Measurements from ENCODE around the gene NECAB3. TPM values are rescaled to one million over a fixed set of nuclear protein-coding genes. Genes with fewer than 3 reads are reported as not detected.
A peak's percentile ranks its signal among the peaks of the same experiment; 100 is the strongest.

The NECAB3 gene
- polyA plus RNA-seq, 1 donor, result 32.1 TPM

DNA sequence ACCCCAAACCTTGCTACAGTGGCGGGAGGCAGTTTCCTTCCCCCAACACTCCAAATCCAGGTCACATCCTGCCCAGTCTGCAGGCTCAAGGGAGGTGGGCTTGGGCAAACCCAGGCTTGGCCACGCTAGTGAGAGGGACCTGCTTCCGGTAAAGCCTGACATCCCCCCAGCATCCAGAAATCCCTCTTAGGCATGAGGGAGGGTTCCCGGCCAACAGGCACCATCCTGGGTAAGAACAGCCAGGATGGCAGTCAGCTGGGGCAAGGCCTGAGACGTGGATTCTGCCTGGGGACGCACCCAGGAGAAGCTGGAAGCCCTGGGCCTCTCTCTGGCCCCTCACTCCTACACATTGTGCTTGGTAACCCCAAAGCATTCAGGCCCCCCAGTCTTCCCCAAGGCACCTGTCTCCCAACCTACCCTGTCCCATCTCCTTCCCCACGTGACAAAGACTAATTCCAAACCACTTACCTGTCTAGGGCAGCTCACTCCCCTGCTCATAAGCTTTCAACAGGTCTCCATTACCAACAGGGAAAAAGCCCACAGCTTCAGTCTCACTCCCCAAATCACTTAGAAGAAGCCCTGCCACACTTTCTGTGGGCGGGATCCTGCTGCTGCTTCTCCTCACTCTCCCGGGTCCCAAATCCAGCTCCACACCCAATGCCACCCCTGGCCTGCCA is 10.0 kb downstream of the NECAB3 start:
- DNase-seq, result no peak

- peak; percentile 78 for DNase-seq
These were observed 10.8 kb downstream of the NECAB3 start for GRCh38 chr20:33663161-33664084.

GRCh38 chr20:33662172-33662571 is 12.1 kb downstream of the NECAB3 start, which contains the start of gene C20orf144:
Gene C20orf144, plus strand, starts transcription at chr20:33662327. Its CDS starts 19 bp downstream, at chr20:33662346.
- no peak for DNase-seq

- DNase-seq, result no peak
These were observed 13.6 kb downstream of the NECAB3 start for GRCh38 chr20:33660685-33661058.

DNA sequence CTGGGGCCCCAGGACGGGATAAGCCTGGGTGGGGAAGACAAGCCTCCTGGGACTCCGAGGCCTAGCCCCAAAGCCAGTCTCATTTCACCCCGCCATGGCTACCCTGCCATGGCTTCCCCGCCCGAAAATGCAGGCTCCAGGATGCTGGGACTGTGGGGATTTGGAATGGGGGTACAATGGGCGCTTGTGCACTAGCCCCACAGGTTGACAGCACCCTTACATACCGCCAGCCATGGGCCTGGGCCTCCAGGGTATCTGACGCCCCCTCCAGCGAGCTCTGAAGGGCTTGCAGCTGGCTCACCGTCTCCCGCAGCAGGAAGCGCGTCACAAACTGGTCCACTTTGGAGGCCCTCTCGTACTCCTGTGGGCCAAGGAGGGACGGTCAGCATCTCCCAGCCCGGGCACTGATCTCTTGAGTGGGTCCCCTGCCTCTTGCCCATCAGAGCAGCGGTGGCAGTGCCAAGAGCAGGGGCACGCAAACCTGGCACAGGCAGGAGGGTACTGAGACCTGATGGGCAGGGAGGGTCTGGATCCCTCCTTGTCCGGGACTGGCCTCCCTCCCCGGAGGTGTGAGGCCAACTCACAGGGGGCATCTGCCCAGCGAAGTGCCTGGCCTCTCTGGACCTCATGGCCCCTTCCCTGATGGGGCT is 14.1 kb downstream of the NECAB3 start:
- DNase-seq, result no peak

GRCh38 chr20:33659341-33660034 is 14.7 kb downstream of the NECAB3 start:
- no peak for DNase-seq

DNA sequence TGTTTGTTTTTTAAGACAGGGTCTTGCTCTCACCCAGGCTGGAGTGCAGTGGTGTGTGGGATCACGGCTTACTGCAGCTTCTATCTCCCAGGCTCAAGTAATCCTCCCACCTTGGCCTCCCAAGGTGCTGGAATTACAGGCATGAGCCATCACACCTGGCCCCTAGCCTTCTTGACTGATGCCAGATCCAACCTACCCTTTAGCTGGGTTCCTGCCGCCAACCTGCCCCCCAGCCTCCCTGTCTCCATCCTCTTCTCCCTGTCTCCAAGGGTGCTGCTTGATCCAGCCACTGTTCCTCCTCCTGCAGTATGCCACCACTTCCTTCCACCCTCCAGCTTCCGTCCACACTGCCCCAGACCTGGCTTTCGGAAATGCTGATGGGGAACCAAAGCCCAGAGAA is 15.3 kb downstream of the NECAB3 start:
- no peak for DNase-seq

- DNase-seq, result no peak
These were observed 15.7 kb downstream of the NECAB3 start for GRCh38 chr20:33658510-33658909.

DNA sequence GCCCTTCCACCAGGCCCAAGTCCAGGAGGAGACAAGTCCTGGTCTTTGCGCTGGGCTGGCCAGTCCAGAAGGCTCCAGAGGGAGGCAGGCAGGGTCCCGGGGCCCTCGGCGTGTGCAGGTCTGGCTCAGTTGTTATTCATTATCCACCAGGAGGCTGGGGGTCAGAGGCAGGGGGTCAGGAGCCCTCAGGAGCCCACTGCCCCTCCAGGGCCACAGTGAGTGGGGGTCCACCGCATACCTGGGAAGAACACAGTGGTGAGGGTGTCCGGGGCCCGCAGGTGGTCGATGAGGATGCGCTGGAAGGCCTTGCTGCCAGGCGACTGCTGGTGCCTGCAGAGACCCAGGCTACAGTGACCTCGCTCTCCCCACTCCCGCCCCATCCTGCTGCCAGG is 16.5 kb downstream of the NECAB3 start:
- DNase-seq, result no peak

- DNase-seq, result no peak
These were observed 17.2 kb downstream of the NECAB3 start for GRCh38 chr20:33656783-33657703.

- no peak for DNase-seq
These were observed 18.0 kb downstream of the NECAB3 start for GRCh38 chr20:33656010-33656782.

GRCh38 chr20:33655164-33655563 is 19.1 kb downstream of the NECAB3 start:
- no peak for DNase-seq

DNA sequence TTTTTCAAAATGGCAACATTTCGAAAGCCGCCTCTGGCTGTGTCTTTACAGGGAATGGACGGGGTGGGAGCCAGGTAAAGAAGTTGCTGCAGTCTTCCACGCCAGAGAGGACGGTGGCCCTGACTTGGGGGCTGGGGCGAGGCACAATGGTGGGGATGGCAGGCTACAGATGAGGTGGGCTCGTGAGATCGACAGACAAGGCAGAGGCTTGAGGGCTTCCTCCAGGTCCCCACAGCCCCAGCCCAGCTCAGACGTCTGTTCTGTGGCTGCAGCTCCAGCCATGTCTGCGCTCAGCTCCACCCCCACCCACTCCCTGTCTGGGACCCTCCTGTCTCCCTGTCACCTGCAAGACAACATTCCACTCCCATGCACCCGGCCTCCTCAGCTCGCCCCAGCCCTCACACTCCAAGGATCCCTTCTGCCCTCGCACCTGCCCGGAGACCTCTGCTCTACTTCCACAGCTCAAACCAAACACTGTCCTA is 19.5 kb downstream of the NECAB3 start:
- no peak for DNase-seq

- DNase-seq, result no peak
These were observed 20.2 kb downstream of the NECAB3 start for GRCh38 chr20:33653900-33654596.

DNA sequence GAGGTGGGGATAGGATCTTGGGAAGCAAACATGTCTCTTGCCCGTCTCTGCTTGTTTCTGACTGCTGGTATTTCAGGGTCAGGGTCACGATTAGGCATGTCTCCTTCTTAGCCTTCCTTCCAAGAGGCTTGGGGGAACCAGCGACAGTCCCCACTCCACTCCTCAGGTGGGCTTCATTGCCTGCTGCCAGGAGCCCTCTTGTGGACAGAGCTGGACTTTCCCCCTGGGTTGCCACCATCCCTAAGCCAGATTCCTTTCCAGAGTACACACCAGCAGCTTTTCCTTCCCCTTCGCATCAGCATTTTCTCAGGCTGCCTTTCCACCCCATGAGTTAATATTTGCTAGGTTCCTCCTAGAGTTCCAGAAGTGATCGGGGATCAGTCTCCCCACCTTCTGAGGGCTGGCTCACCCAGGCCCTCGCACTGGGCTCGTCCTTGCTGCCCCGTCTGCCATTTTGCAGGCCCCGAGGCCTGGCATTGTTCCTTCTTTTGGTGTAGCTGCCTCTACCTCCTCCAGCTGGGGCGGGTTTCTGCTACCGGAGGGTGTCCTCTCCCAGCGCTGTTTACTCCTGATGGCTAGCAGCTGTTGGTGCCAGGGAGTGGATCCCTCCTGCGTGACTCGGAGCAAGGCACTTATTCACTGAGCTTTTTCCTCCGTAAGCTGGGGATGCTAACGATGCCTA is 20.9 kb downstream of the NECAB3 start:
- peak; percentile 66 for DNase-seq

GRCh38 chr20:33651562-33652048 is 22.6 kb downstream of the NECAB3 start:
- no peak for DNase-seq

DNA sequence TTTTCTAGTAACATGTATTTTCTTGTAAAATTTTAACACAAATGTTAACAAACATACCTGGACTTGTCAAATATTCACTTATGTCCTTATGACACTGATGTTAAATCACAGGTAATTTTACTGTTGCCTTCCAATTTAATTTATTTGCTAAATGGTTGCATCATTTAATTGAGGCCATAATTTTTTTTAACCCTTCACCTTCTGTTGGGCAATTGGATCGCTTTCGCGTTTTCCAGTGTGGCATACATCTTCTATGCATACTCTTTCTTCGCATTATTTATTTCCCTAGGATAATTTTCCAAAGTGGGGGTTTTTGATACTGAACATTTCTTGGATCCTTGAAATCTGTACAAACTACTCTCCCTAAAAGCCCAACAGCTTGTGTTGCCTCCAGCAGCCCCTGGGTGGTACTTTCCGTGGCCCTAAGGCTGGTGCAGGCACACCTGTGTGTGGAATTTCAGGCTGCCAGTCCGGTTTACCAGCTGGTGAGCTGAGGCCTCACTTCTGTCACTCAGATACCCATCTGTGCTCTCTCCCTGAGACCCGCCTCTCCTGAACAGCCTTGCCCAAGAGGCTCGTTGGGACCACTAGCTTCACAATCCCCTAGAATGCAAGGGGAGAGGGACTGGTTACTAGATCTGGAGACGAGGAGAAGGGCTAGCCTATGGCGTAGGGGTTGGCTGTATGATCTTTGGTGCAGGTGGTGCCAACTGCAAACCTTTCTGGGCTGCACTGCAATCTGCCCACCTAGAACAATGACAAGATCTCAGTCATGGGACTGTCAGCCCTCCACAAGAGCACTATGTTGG is 23.3 kb downstream of the NECAB3 start:
- no peak for DNase-seq

- DNase-seq, result no peak
These were observed 24.0 kb downstream of the NECAB3 start for GRCh38 chr20:33650111-33650752.
